GM21723 (cell line): ENCODE results near the gene UNC13B.
"Not testable (repeated sequence)": the region's sequence is repeated elsewhere in the genome, so short reads cannot be mapped to it uniquely, and the experiment has no call there.

Experiments used
- ATAC-seq: cut with Tn5 transposase; IDR thresholded peaks from one replicate; pipeline ENCODE4 v1.9.1; 2021; ENCODE audit warnings: mild to moderate bottlenecking, moderate library complexity; ENCODE audit not compliant: unreplicated experiment

Gene UNC13B

GRCh38 chr9:35364817-35365585 lies 203.2 kb downstream of the UNC13B start:
- ATAC-seq = no peak

- ATAC-seq = no peak
Observed at GRCh38 chr9:35366627-35367026, 204.8 kb downstream of the UNC13B start.

- no peak for ATAC-seq
Observed at GRCh38 chr9:35367451-35367850, 205.6 kb downstream of the UNC13B start.

GRCh38 chr9:35370241-35370640 lies 208.4 kb downstream of the UNC13B start:
- no peak for ATAC-seq

- ATAC-seq = no peak
Observed at GRCh38 chr9:35374436-35374835, 212.6 kb downstream of the UNC13B start.

DNA sequence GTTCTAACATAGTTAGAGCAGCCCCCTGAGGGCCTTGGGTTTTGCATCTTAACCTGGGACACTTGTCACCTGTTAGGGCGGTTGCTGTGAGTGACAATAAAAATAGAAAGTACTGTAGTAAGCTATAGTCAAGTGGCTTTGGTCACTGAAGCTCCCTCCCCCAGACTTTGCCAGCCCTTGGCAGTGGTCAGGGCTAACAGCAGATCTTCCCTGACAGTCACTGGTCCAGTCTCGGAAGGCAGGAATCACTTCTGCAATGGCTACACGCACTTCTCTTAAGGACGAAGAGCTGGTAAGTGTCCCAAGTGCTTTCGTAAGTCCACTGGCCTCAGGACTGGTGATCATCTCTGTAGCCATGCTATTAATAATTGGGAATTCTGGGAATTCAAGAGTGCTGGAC lies 213.1 kb downstream of the UNC13B start:
- no peak for ATAC-seq

DNA sequence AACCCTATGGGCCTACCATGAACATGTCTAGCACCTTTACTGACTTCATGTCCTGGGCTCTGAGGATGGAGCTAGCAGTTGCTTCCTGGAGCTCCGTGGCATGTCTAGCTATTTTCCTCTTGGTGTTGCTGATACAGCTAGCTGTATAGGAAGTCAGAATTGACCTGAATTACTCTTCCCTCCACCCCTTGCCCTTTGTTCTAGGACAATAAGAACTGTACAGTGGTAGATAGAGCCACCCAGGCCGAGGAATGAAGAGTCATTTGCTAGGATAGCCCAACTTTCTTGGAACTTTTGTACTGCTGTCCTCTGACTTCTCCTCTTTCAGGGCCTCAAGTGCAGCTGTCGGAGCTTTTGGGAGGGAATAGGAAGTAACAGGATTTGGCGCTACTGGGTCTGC lies 218.2 kb downstream of the UNC13B start:
- no peak for ATAC-seq

DNA sequence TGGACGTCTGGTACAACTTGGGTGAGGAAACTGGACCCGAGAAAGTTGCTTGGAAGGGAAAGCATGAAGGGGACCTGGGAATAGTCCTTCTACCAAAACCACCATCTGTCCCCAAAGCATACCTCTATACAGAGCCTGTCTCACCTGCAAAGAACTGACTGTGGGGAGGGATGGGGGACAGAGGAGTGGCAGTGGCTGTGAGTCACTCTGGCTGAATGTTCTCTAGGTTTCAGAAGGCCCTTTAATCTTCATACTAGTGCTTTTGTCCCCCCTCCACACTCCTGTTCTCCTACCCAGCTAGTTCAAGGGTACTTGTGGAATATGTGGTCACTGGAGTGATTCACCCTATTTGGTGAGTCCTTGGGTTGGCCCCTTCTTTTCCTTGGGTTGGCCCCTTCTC lies 218.8 kb downstream of the UNC13B start:
- no peak for ATAC-seq

DNA sequence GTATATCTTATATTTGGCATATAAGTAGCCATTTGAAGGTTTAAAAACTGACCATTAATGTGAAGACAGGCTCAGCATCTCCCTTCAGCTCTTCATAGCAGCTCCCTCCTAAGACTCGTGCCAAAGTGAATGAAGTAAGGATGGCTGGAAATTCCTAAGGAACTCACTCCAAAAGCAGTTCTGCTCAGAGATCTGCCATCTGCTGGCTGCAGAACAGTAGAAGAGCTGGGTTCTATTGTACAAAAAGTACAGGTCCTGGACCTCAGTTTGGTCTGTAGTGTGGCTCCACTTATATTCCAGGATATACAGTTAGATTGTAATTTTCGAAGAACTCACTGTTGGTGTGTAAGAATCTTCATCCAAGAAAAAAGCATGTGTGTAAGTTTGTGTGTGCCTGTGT lies 223.2 kb downstream of the UNC13B start:
- no peak for ATAC-seq

GRCh38 chr9:35395076-35395705 lies 233.4 kb downstream of the UNC13B start:
- ATAC-seq = no peak

DNA sequence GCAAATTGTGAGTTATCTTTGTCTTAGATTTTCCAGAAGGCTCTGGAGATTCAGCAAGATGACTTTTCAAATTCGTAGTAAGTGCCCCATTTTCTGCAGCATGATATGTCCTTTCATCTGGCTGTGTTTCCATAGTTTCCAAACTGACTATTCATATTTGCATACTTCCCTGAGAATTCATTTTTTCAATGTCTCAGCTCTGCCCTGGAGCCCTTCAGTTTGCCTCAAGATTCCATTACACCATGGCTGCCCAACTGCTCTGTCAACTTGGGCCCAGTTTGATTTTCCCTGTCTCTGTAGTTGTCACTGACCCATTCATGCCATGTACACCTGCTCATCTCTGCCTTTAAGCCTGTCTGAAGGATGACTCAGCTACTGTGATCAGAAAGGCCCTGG lies 233.9 kb downstream of the UNC13B start:
- ATAC-seq = no peak

DNA sequence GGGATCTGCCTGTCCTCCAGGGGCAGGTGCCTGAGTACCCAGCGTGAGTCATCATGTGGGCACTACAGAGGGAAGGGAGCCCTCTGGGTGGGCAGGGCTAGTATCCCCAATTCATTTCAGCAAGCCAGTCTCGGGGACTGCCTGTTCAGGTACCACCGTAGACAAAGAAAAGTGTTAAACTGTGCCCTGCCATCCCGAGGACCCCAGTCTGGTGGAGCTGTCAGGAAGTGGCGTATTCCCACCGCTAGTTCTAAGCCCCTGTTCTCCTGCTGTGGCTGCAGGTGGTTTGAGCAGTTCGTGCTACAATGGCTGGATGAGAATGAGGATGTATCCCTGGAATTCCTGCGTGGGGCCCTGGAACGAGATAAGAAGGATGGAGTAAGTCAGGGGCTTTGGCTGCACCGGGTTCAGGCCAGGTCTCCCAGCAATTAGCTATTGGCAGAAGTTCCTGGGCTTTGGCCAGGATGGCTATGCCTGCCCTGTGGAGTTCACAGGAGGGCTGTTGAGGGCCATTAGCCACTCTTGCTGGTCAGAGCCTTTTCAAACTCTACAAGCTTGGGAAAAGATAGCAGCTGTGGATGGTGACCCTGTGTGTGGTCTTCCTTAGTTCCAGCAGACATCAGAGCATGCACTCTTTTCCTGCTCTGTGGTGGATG lies 234.9 kb downstream of the UNC13B start:
- no peak for ATAC-seq

DNA sequence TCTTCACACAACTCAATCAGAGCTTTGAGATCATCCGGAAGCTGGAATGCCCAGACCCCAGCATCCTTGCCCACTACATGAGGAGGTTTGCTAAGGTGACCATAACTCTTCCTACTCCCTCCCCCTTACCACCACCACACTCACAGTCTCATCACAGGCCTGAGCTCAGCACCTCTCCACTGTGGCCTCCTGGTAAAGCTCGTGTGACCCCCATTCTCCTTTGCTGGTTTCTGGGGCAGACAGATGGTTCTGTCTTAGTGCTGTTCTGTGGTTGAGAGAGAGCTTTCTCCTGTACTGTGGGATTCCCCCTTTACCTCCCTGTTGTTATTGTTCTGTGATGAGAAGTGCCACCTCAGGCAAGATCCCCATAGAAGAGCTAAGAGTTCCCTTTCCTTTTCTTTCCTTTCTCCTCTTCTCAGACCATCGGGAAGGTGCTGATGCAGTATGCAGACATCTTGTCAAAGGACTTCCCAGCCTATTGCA lies 235.4 kb downstream of the UNC13B start:
- peak; percentile 76 for ATAC-seq

DNA sequence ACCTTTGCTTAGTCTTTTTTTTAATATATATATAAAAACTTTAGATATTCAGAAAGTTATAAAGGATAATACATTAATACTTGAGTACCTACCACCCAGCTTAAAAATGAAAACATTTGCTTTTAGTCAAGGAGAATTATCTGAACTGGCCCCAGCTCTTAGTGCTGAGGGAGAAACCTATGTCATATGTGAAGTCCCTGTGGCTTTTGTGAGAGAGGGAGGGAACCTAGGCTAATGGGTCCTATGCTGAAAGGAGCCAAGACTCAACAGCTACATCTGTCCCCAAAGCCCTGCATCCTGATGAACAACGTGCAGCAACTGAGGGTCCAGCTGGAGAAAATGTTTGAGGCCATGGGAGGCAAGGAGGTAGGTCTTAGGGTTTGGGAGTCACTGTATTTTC lies 236.1 kb downstream of the UNC13B start:
- ATAC-seq = no peak

GRCh38 chr9:35398651-35399335 lies 237.0 kb downstream of the UNC13B start:
- no peak for ATAC-seq

DNA sequence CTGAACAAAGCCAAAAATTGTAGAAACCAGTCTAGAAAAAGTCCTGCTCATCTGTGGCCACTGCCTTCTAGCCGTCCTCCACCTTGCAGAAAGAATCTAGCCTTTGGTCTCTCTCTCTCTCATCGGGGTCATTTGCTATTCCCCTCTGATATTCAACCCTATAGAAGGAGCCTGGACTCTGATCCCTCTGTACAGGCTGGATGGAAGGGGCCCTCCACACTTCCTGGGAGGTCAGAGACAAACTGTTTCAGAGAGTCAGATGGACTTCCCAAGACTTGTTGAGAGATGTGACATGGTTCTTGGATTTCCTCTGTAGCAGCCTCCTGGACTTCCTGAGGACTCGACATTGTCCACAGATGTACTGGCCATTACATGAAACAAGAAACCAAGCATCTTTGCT lies 243.1 kb downstream of the UNC13B start:
- ATAC-seq = no peak

GRCh38 chr9:35406183-35406959 lies 244.6 kb downstream of the UNC13B start:
- ATAC-seq = no peak

- ATAC-seq = no peak
Observed at GRCh38 chr9:35407846-35408245, 246.0 kb downstream of the UNC13B start.

- not testable (repeated sequence) for ATAC-seq
Observed at GRCh38 chr9:35409434-35409833, 247.6 kb downstream of the UNC13B start.

- ATAC-seq = no peak
Observed at GRCh38 chr9:35414889-35415288, 253.1 kb downstream of the UNC13B start.
